ENCODE measurements around the gene NFASC.

The NFASC gene

GRCh38 chr1:204867666-204868339 is 2.9 kb upstream of the NFASC start:
- TF ChIP-seq USF1 (IDR thresholded peaks at IDR 0.05) = no peak
- TF ChIP-seq CEBPB (IDR thresholded peaks at IDR 0.05) = no peak
- TF ChIP-seq MAX (IDR thresholded peaks at IDR 0.05) = no peak
- TF ChIP-seq TEAD4 (IDR thresholded peaks at IDR 0.05) = no peak
- TF ChIP-seq CREB1 (IDR thresholded peaks at IDR 0.05; ENCODE audit: low read depth) = no peak
- TF ChIP-seq REST (IDR thresholded peaks at IDR 0.05; ENCODE audit: low read depth) = no peak
- TF ChIP-seq YY1 (IDR thresholded peaks at IDR 0.05; ENCODE audit: low read depth) = no peak
- no peak for TF ChIP-seq NFIC (IDR thresholded peaks at IDR 0.05)
- TF ChIP-seq ZBTB7A (IDR thresholded peaks at IDR 0.05; ENCODE audit: low read depth) = no peak
- no peak for TF ChIP-seq TAF1 (IDR thresholded peaks at IDR 0.05; ENCODE audit: low read depth)
- no peak for TF ChIP-seq FOXM1 (IDR thresholded peaks at IDR 0.05; ENCODE audit: borderline replicate concordance, low read depth)
- TF ChIP-seq EP300 (IDR thresholded peaks at IDR 0.05; ENCODE audit: borderline replicate concordance) = no peak
- TF ChIP-seq TCF12 (IDR thresholded peaks at IDR 0.05; ENCODE audit: low read depth) = no peak
- TF ChIP-seq EGR1 (IDR thresholded peaks at IDR 0.05) = no peak
- no peak for TF ChIP-seq RAD21 (IDR thresholded peaks at IDR 0.05; ENCODE audit: low read depth)

GRCh38 chr1:204868340-204868700 is 2.3 kb upstream of the NFASC start:
- TF ChIP-seq EGR1 (IDR thresholded peaks at IDR 0.05) (no peak), YY1 (IDR thresholded peaks at IDR 0.05; ENCODE audit: low read depth) (no peak), USF1 (IDR thresholded peaks at IDR 0.05) (no peak), TAF1 (IDR thresholded peaks at IDR 0.05; ENCODE audit: low read depth) (no peak), ZBTB7A (IDR thresholded peaks at IDR 0.05; ENCODE audit: low read depth) (no peak), CEBPB (IDR thresholded peaks at IDR 0.05) (no peak), REST (IDR thresholded peaks at IDR 0.05; ENCODE audit: low read depth) (no peak), MAX (IDR thresholded peaks at IDR 0.05) (no peak), TCF12 (IDR thresholded peaks at IDR 0.05; ENCODE audit: low read depth) (no peak), CREB1 (IDR thresholded peaks at IDR 0.05; ENCODE audit: low read depth) (no peak)

GRCh38 chr1:204869097-204869496 is 1.6 kb upstream of the NFASC start:
- TF ChIP-seq MAX (IDR thresholded peaks at IDR 0.05) (no peak), CEBPB (IDR thresholded peaks at IDR 0.05) (no peak), FOXM1 (IDR thresholded peaks at IDR 0.05; ENCODE audit: borderline replicate concordance, low read depth) (no peak), ZBTB7A (IDR thresholded peaks at IDR 0.05; ENCODE audit: low read depth) (no peak), CREB1 (IDR thresholded peaks at IDR 0.05; ENCODE audit: low read depth) (no peak)

GRCh38 chr1:204871405-204872037 is 859 bp downstream of the NFASC start:
- TF ChIP-seq EGR1 (IDR thresholded peaks at IDR 0.05) (no peak), MAX (IDR thresholded peaks at IDR 0.05) (no peak), TAF1 (IDR thresholded peaks at IDR 0.05; ENCODE audit: low read depth) (no peak), RAD21 (IDR thresholded peaks at IDR 0.05; ENCODE audit: low read depth) (no peak), USF1 (IDR thresholded peaks at IDR 0.05) (no peak), CREB1 (IDR thresholded peaks at IDR 0.05; ENCODE audit: low read depth) (no peak), REST (IDR thresholded peaks at IDR 0.05; ENCODE audit: low read depth) (no peak), TCF12 (IDR thresholded peaks at IDR 0.05; ENCODE audit: low read depth) (no peak), EP300 (IDR thresholded peaks at IDR 0.05; ENCODE audit: borderline replicate concordance) (no peak), FOXM1 (IDR thresholded peaks at IDR 0.05; ENCODE audit: borderline replicate concordance, low read depth) (no peak), NFIC (IDR thresholded peaks at IDR 0.05) (no peak), YY1 (IDR thresholded peaks at IDR 0.05; ENCODE audit: low read depth) (no peak), ZBTB7A (IDR thresholded peaks at IDR 0.05; ENCODE audit: low read depth) (no peak), CEBPB (IDR thresholded peaks at IDR 0.05) (no peak), TEAD4 (IDR thresholded peaks at IDR 0.05) (no peak)

Measured in Ishikawa (cell line).